ENCODE measurements around the gene URB1.

The URB1 gene

GRCh38 chr21:32412162-32413014 is 19.6 kb upstream of the URB1 start, which contains the start of gene EVA1C:
Gene EVA1C (plus strand): TSS chr21:32412706. CDS start chr21:32412854, 148 bp downstream.
- H3K36me3 ChIP-seq, result no peaks in the 10 kb centered on the region
- peak within 1 kb of the TSS; percentile 36 for H3K4me3 ChIP-seq (ENCODE audit: low read depth, low read length)
- no peaks in the 10 kb centered on the region for H3K4me1 ChIP-seq
- no peaks in the 10 kb centered on the region for H3K9me3 ChIP-seq
- DNase-seq, result peak; percentile 25
- TF ChIP-seq, protein P1, sequence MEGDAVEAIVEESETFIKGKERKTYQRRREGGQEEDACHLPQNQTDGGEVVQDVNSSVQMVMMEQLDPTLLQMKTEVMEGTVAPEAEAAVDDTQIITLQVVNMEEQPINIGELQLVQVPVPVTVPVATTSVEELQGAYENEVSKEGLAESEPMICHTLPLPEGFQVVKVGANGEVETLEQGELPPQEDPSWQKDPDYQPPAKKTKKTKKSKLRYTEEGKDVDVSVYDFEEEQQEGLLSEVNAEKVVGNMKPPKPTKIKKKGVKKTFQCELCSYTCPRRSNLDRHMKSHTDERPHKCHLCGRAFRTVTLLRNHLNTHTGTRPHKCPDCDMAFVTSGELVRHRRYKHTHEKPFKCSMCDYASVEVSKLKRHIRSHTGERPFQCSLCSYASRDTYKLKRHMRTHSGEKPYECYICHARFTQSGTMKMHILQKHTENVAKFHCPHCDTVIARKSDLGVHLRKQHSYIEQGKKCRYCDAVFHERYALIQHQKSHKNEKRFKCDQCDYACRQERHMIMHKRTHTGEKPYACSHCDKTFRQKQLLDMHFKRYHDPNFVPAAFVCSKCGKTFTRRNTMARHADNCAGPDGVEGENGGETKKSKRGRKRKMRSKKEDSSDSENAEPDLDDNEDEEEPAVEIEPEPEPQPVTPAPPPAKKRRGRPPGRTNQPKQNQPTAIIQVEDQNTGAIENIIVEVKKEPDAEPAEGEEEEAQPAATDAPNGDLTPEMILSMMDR (IDR thresholded peaks at IDR 0.05; ENCODE audit: low read depth, low read length), result no peak
- H3K27me3 ChIP-seq, result peaks cover 47% of the 10 kb centered on the region

- Histone ChIP-seq H3K36me3 (no peaks in the 10 kb centered on the region), H3K27me3 (peaks cover 47% of the 10 kb centered on the region), H3K4me3 (ENCODE audit: low read depth, low read length) (peak overlapping the region; percentile 36), H3K4me1 (no peaks in the 10 kb centered on the region), H3K9me3 (no peaks in the 10 kb centered on the region)
- DNase-seq, result no peak
- TF ChIP-seq, protein P1 (IDR thresholded peaks at IDR 0.05; ENCODE audit: low read depth, low read length), result no peak
Measured at GRCh38 chr21:32411350-32412161, 18.7 kb upstream of the URB1 start.

GRCh38 chr21:32410916-32411315 is 18.1 kb upstream of the URB1 start:
- Histone ChIP-seq H3K4me1 (no peaks in the 10 kb centered on the region), H3K36me3 (no peaks in the 10 kb centered on the region), H3K9me3 (no peaks in the 10 kb centered on the region), H3K27me3 (peaks cover 47% of the 10 kb centered on the region), H3K4me3 (ENCODE audit: low read depth, low read length) (no peak overlapping the region)
- DNase-seq, result no peak
- TF ChIP-seq, protein P1 (IDR thresholded peaks at IDR 0.05; ENCODE audit: low read depth, low read length), result no peak

DNA sequence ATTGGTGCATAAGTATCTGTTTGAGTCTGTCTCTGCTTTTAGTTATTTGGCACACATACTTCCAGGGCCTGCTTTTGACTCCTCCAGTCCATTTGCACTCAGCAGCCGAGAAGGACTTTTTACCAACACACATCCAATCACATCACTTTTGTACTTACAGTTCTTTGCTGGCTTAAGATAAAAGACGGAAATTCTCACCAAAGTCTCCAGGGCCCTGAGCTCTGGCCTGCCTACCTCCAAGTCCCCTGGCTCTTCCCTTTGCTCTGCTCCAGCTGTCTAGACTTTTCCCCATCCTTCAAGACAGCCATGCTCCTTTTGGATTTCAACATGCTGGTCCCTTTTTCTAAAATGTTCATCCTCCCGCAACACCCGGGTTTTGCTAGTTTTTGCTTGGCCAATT is 17.5 kb upstream of the URB1 start:
- no peak overlapping the region for H3K4me3 ChIP-seq (ENCODE audit: low read depth, low read length)
- no peak for DNase-seq

DNA sequence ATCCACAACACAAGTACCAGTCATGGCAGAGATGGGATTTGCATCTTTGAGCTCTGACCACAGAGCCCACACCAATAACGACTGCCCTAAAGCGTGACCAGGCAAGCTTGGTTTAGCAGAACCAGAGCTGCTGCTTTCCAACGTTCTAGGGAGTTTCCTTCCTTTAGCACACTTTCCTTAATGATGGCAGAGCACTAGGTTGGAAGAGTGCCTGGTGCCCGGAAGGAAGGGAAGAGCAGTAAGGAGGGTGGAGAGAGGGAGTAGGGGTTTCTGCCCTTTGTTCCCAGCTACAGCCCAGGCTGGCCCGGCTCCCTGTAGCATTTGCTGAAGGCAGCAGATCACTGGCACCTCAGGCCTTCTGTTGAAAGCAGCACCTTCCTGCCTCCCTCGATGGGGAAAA is 13.6 kb upstream of the URB1 start:
- peaks cover 18% of the 10 kb centered on the region for H3K27me3 ChIP-seq

More for the DNA sequence above, 17.5 kb upstream of the URB1 start:
- Histone ChIP-seq H3K4me1 (no peaks in the 10 kb centered on the region), H3K9me3 (no peaks in the 10 kb centered on the region), H3K36me3 (no peaks in the 10 kb centered on the region), H3K27me3 (peaks cover 47% of the 10 kb centered on the region)
- TF ChIP-seq, protein P1 (IDR thresholded peaks at IDR 0.05; ENCODE audit: low read depth, low read length), result no peak

More for the DNA sequence above, 13.6 kb upstream of the URB1 start:
- no peaks in the 10 kb centered on the region for H3K36me3 ChIP-seq
- no peak for DNase-seq
- TF ChIP-seq, protein P1 (IDR thresholded peaks at IDR 0.05; ENCODE audit: low read depth, low read length), result no peak
- H3K4me1 ChIP-seq, result no peaks in the 10 kb centered on the region
- H3K9me3 ChIP-seq, result no peaks in the 10 kb centered on the region
- H3K4me3 ChIP-seq (ENCODE audit: low read depth, low read length), result no peak overlapping the region

Data from BE2C (cell line).